A673 (cell line): Measurements from ENCODE around the gene RCVRN. TPM values are rescaled to one million over a fixed set of nuclear protein-coding genes. Genes with fewer than 3 reads are reported as not detected.

Experiments
- BruUV-seq: library from RNA; stranded (reverse); fragments of 400-500 nt; replicated peaks from 2 replicates; lab custom pipeline; 2021; lab: Mats Ljungman, UMichigan
- CTCF ChIA-PET: fragments of 300-600 bp; sonication (Branson Sonifier 250); formaldehyde crosslinking; loops from one replicate; lab custom pipeline; 2022; ENCODE audit warnings: antibody characterized with exemption; lab: Charles Lee
- POLR2A ChIA-PET: fragments of 300-600 bp; sonication (Branson Sonifier 250); formaldehyde crosslinking; loops from one replicate; lab custom pipeline; 2022; ENCODE audit warnings: antibody characterized with exemption; ENCODE audit not compliant: low non-redundant PET; lab: Charles Lee
- DNase-seq: peaks from one replicate; pipeline ENCODE4 v3.0.0-alpha.2; 2015; ENCODE audit warnings: low spot score
- H3K27ac ChIP-seq: fragments of 200-600 bp; sonication (generic); 2 replicates; pipeline ENCODE4 v1.5.1; 2016; ENCODE audit warnings: mixed run types, low read depth, mild to moderate bottlenecking, mixed read lengths, antibody characterized with exemption, low read length; ENCODE audit not compliant: poor library complexity, severe bottlenecking
- H3K27me3 ChIP-seq: fragments of 200-600 bp; sonication (generic); replicated peaks from 2 replicates; pipeline ENCODE4 v1.6.1; 2017; ENCODE audit warnings: mixed run types, low read depth, mild to moderate bottlenecking, mixed read lengths, antibody characterized with exemption, low read length; ENCODE audit not compliant: insufficient read depth, poor library complexity
- H3K36me3 ChIP-seq: fragments of 200-600 bp; sonication (generic); 2 replicates; pipeline ENCODE4 v1.6.1; 2016; ENCODE audit warnings: mixed run types, mild to moderate bottlenecking, mixed read lengths, antibody characterized with exemption, low read length; ENCODE audit not compliant: insufficient read depth, poor library complexity, severe bottlenecking
- H3K4me1 ChIP-seq: fragments of 200-600 bp; sonication (generic); 2 replicates; pipeline ENCODE4 v1.6.1; 2017; ENCODE audit warnings: mixed run types, mild to moderate bottlenecking, mixed read lengths, antibody characterized with exemption, low read length; ENCODE audit not compliant: insufficient read depth, poor library complexity, severe bottlenecking
- H3K4me3 ChIP-seq: fragments of 200-600 bp; sonication (generic); 2 replicates; pipeline ENCODE4 v1.5.1; 2016; ENCODE audit warnings: low read depth, mixed run types, mild to moderate bottlenecking, mixed read lengths, low read length; ENCODE audit not compliant: poor library complexity, severe bottlenecking
- H3K9me3 ChIP-seq: fragments of 200-600 bp; sonication (generic); 2 replicates; pipeline ENCODE4 v1.6.1; 2016; ENCODE audit warnings: mixed run types, low read depth, mild to moderate bottlenecking, mixed read lengths, antibody characterized with exemption, low read length; ENCODE audit not compliant: poor library complexity, severe bottlenecking
- CTCF ChIP-seq: fragments of 300-800, 200-600 bp; sonication (generic); conservative IDR thresholded peaks from 2 replicates; pipeline ENCODE4 v1.5.1; 2017; ENCODE audit warnings: low read depth, mild to moderate bottlenecking, antibody characterized with exemption, low read length, moderate library complexity, mixed read lengths
- EZH2 ChIP-seq: fragments of 200-600 bp; sonication (generic); IDR thresholded peaks from 2 replicates; pipeline ENCODE4 v1.6.1; 2017; ENCODE audit warnings: borderline replicate concordance, low read depth, mild to moderate bottlenecking, mixed read lengths, antibody characterized with exemption, low read length; ENCODE audit not compliant: poor library complexity, severe bottlenecking
- intact Hi-C: fragments of 100-400 bp; cut with micrococcal nuclease; formaldehyde crosslinking; loops from one replicate; pipeline ENCODE4 v1.10.0; 2022; ENCODE audit not compliant: unreplicated experiment
- total RNA-seq: library from RNA; stranded (reverse); gene quantifications from 2 replicates; pipeline ENCODE4 v1.2.3, GENCODE V29; 2021

The RCVRN gene
- total RNA-seq, 1 experiment from 2014 or later: not detected

DNA sequence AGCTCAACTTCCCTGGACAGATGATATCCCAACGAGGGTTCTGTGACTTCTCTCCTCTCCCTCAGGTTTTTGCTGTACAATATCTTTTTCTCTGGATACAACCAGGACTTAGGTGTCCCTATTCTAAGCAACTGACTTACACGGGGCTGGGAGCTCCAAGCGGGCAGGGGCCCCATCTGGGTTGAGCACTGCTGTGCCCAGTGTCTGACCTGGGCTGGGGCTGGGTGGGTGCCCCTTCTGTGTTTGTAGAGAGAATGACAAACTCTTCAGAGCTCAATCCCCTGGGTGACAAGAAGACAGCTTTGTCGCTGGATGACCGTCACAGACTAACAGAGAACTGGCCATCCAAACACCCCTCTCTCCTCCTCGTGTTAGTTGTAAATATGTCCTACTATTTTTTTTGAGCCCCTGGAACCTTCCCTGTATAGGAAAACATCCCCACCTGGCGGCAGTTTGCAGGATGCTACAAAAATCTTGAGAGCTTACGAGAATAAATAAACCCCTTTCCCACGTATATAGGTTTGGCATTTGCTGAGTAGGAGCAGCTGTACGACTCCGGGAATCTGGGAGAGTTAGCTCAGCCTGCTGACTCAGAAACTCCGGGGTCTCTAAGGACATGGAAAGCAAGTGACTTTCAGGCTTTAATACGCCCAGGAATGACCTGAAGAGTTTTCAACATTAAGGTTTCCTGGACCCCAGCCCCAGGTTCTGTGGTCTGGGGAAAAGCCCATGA lies 23.7 kb upstream of the RCVRN start:
- Histone ChIP-seq H3K9me3 (no peaks in the 10 kb centered on the region), H3K4me1 (no peaks in the 10 kb centered on the region), H3K36me3 (no peaks in the 10 kb centered on the region), H3K27me3 (no peaks in the 10 kb centered on the region), H3K4me3 (no peak overlapping the region), H3K27ac (no peak overlapping the region)
- BruUV-seq: no TSS peak
- TF ChIP-seq EZH2: no peak
- peak; percentile 28; the same call in 1 of the 2 replicates for TF ChIP-seq CTCF
- intact Hi-C loops: no loop called here
- DNase-seq: peak; percentile 31
- ChIA-PET CTCF (no interaction called here), POLR2A (no interaction called here)

DNA sequence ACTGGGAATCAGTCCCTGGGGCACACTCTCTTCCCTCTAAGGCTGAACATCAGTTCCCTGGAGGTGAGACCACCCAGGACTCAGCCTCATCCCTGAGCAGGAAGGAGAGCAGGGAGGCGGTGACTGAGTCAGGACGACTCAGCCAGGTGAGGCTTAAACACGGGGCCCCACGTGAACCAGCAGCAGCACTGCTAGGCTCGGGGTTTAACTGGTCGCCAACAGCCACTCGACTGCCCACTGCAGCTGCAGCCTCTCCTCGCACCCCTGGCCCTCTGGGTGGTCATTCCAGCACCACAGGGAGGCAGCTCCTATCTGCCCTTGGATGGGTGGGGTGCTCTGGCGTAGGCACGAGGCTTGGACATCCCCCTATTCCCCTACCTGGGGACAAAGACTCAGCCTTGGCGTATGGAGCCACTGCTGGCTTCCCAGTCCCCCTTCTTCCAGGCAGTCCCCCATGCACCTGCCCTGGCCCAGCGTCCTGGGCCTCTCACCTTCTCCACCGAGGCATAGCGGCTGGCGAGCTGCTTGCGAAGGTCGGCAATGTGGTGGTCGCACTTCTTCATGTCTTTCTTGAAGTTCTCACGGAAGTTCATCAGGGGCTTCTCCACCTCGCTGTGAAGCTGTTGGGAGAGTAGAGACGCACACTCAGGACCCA lies 21.2 kb upstream of the RCVRN start:
- Histone ChIP-seq H3K9me3 (no peaks in the 10 kb centered on the region), H3K4me3 (no peak overlapping the region), H3K4me1 (no peaks in the 10 kb centered on the region), H3K36me3 (no peaks in the 10 kb centered on the region), H3K27ac (no peak overlapping the region), H3K27me3 (no peaks in the 10 kb centered on the region)
- BruUV-seq: no TSS peak
- no peak for DNase-seq
- POLR2A ChIA-PET: no interaction called here
- no peak for TF ChIP-seq EZH2
- no peak for TF ChIP-seq CTCF
- intact Hi-C loops: no loop called here
- CTCF ChIA-PET: interaction anchor here (0.6 to 0.7 kb wide), 2 partner anchors 11 to 56 kb away, joined by 3 read pairs; no protein-coding TSS in a partner anchor

DNA sequence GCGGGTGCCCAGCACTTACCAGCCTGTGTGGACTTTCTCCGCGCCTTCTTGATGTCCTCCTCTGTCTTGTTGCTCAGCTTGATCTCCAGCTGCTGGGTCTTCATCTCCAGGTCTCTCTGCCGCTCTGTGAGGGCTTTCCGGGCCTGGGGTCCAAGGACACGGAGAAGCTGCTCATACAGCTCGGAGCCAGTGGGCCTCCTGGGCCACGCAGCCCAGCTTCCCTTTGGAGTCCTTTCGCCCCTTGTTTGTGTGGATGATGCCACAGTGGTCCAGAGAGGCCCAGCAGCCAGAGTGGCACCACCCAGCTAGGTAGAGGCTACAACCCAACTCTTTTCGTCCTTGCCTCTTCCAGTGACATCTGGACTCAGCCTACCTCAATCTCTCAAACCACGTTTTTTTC lies 20.4 kb upstream of the RCVRN start:
- TF ChIP-seq CTCF: no peak
- Histone ChIP-seq H3K27me3 (no peaks in the 10 kb centered on the region), H3K4me3 (no peak overlapping the region), H3K36me3 (no peaks in the 10 kb centered on the region), H3K4me1 (no peaks in the 10 kb centered on the region), H3K9me3 (no peaks in the 10 kb centered on the region), H3K27ac (no peak overlapping the region)
- no TSS peak for BruUV-seq
- ChIA-PET CTCF (interaction anchor here (0.6 to 1.3 kb wide), 2 partner anchors 369 to 689 kb away, joined by 4 to 7 read pairs; no protein-coding TSS in a partner anchor), POLR2A (no interaction called here)
- no peak for DNase-seq
- intact Hi-C loops: loop anchor here (2.0 kb wide), 2 partner anchors 301 to 691 kb away; no protein-coding TSS in a partner anchor
